WI38 (cell line): Measurements from ENCODE around the gene CORO1C.

Experiments
- H3K4me3 ChIP-seq: 2 replicates; pipeline ENCODE4 v1.5.1; 2011; ENCODE audit warnings: low read depth, mild to moderate bottlenecking, control low read depth, low read length
- CTCF ChIP-seq: IDR thresholded peaks from 2 replicates; pipeline ENCODE4 v1.5.1; 2012; ENCODE audit warnings: low read depth, mild to moderate bottlenecking, control low read depth, low read length

CORO1C gene

GRCh38 chr12:108614041-108614440 lies 117.3 kb downstream of the CORO1C start:
- no peak for TF ChIP-seq CTCF
- H3K4me3 ChIP-seq = no peak overlapping the region

- TF ChIP-seq CTCF = no peak
- H3K4me3 ChIP-seq = no peak overlapping the region
These were observed 117.8 kb downstream of the CORO1C start for GRCh38 chr12:108613548-108613947.

- TF ChIP-seq CTCF = no peak
- H3K4me3 ChIP-seq = no peak overlapping the region
These were observed 118.5 kb downstream of the CORO1C start for GRCh38 chr12:108612788-108613282.

GRCh38 chr12:108611884-108612415 lies 119.4 kb downstream of the CORO1C start:
- peak; percentile 39 for TF ChIP-seq CTCF

GRCh38 chr12:108610856-108611605 lies 120.3 kb downstream of the CORO1C start:
- TF ChIP-seq CTCF = no peak
- no peak overlapping the region for H3K4me3 ChIP-seq

More at GRCh38 chr12:108611884-108612415, 119.4 kb downstream of the CORO1C start:
- no peak overlapping the region for H3K4me3 ChIP-seq

- no peak for TF ChIP-seq CTCF
- H3K4me3 ChIP-seq = no peak overlapping the region
These were observed 120.9 kb downstream of the CORO1C start for GRCh38 chr12:108610336-108610815.
